ENCODE results near the gene GALC. TPM values are rescaled to one million over a fixed set of nuclear protein-coding genes. Genes with fewer than 3 reads are reported as not detected.

GALC gene
- total and polyA plus RNA-seq, 9 of the 15 experiments (the other 6 are each of a cell fraction or from before 2014, with no cell fraction given) = 1.6 to 15.0 (median 7.3) TPM

DNA sequence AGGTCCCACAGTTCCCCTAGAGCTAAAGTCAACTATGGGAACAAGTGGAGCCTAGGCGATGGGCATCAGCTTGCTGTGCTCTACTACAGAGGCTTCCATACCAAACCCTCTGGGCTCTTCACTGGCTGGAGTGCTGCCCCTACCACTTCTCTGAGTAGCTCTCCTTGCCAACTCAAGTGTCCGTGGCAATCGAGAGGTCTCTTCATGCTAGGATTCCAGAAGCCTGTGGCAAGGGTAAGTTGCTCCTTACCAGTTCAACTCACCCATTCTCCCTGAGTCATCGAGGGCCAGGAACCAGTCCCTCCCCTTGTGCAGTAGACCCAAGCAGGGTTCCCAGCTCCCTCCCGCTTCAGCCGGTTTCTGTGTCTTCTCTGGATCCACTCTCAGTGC lies 76.1 kb downstream of the GALC start (continued):
- TF ChIP-seq, protein P1, sequence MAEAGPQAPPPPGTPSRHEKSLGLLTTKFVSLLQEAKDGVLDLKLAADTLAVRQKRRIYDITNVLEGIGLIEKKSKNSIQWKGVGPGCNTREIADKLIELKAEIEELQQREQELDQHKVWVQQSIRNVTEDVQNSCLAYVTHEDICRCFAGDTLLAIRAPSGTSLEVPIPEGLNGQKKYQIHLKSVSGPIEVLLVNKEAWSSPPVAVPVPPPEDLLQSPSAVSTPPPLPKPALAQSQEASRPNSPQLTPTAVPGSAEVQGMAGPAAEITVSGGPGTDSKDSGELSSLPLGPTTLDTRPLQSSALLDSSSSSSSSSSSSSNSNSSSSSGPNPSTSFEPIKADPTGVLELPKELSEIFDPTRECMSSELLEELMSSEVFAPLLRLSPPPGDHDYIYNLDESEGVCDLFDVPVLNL (CRISPR knock-in tag; IDR thresholded peaks at IDR 0.05; ENCODE audit: low read depth) = no peak
- TF ChIP-seq CREM (IDR thresholded peaks at IDR 0.05; ENCODE audit: low read depth) = no peak
- no peak for TF ChIP-seq TBP (optimal IDR thresholded peaks at IDR 0.05; ENCODE audit: low read depth, low read length)
- no peak for TF ChIP-seq RHOXF2B (CRISPR knock-in tag; conservative IDR thresholded peaks at IDR 0.05)
- no peak for TF ChIP-seq NRF1 (conservative IDR thresholded peaks at IDR 0.05 in 1 of 2, IDR thresholded peaks at IDR 0.05 in 1 of 2)

DNA sequence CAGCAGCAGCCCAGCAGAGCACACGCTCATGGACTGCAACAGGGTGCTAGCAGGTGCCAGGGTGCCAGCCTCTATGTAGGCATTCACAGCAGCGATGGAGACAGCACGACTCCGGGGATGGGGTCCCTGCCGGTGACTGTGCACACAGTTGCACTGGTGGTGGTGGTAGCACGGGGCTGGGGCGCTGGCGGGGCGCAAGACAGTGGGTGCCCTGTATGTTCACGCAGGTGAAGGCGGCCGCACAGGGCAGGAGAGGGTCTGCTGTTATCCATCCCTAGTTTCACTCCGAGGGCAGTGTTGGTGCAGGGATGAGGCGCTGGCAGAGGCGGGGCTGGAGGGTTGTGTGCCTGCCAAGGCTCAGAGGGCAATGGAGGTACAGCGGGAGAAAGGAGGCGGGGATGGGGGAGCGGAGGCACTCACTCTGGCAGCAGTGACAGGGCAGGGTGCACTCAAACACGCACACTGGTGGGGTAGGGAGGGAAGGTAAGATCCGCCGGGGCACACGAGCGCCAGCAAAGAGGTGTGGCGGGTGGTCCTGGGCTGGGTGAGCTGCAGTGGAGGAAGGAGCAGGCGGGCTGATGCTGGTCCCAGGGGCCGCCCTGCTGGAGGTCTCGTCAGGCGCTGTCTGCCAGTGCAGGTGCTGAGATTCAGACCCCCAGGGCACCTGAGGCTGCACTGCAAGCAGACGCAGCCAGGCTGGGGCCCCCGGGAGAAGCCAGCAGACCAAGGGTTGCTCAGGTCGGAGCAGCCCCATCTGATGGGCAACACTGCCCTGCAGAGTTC lies 76.7 kb downstream of the GALC start:
- ATAC-seq (no peak), FAIRE-seq (no peak), DNase-seq (ENCODE audit: extremely low read depth in 1 of 4, low spot score in 3 of 4) (no peak)
- Histone ChIP-seq H3K9ac (ENCODE audit: insufficient read depth in 1 of 2, low read depth in 2 of 2, low read length in 2 of 2) (no peak overlapping the region), H4K20me1 (replicated peaks; ENCODE audit: control insufficient read depth, insufficient read depth, low read length) (no peaks in the 10 kb centered on the region), H3K36me3 (ENCODE audit: control insufficient read depth, insufficient read depth, low read length) (no peaks in the 10 kb centered on the region), H3K27ac (ENCODE audit: extremely low read depth, low read depth, low read length) (no peak overlapping the region), H3K4me1 (replicated peaks in 1 of 2; ENCODE audit: control insufficient read depth in 2 of 2, insufficient read depth in 2 of 2, low read length in 2 of 2) (no peaks in the 10 kb centered on the region), H2AFZ (ENCODE audit: low read depth, low read length) (no peak overlapping the region), H3K4me2 (ENCODE audit: insufficient read depth, low read length) (no peak overlapping the region), H3K4me3 (no peak overlapping the region), H3K9me1 (ENCODE audit: control insufficient read depth, insufficient read depth, low read length) (no peaks in the 10 kb centered on the region), H3K9me3 (replicated peaks; ENCODE audit: control insufficient read depth, insufficient read depth, low read depth, low read length) (no peaks in the 10 kb centered on the region), H3K27me3 (ENCODE audit: control insufficient read depth in 2 of 2, insufficient read depth in 2 of 2, low read length in 2 of 2) (no peaks in the 10 kb centered on the region), H3K79me2 (ENCODE audit: control insufficient read depth, insufficient read depth, low read length) (no peaks in the 10 kb centered on the region)
- no peak for TF ChIP-seq MECOM (CRISPR knock-in tag; IDR thresholded peaks at IDR 0.05)
- no peak for TF ChIP-seq ESRRA (IDR thresholded peaks at IDR 0.05; ENCODE audit: borderline replicate concordance, low read depth)
- TF ChIP-seq RHOXF2B (CRISPR knock-in tag; conservative IDR thresholded peaks at IDR 0.05) = no peak
- no peak for TF ChIP-seq NR2C1 (IDR thresholded peaks at IDR 0.05)
- no peak for TF ChIP-seq NR2C1 (tag; IDR thresholded peaks at IDR 0.05)
- WGBS (ENCODE audit: insufficient coverage, low coverage, missing lambda C conversion rate) = under 1% methylated on average over 19 of the region's 31 CpGs
- POLR2A ChIA-PET = no interaction called here
- BruUV-seq (replicated peaks) = no TSS peak
- in situ Hi-C loops (cut with MboI) (no loop called here), intact Hi-C loops (cut with micrococcal nuclease) (no loop called here)
- CTCF ChIA-PET (ENCODE audit: low intra/inter-chr PET ratio) = no interaction called here
